Measurements from ENCODE around the gene CLK1.

Gene CLK1

DNA sequence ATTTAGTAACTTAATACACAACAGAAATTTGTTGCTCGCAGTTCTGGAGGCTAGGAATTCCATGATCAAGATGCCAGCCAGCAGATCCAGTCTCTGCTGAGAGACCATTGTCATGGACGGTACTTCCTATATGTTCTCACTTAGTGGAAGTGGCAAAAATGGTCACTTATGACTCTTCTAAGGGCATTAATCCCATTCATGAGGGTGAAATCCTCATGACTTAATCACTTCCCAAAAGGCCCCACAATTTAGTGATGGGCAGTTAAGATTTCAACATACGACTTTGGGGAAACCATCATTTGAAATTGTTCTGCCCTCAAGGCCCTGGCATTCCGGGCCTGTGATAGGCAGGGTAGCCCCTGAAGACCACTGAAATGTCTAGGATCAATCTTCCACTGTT lies 29.8 kb downstream of the CLK1 start:
- H3F3A ChIP-seq (ENCODE audit: insufficient read depth): no peaks in the 10 kb centered on the region

DNA sequence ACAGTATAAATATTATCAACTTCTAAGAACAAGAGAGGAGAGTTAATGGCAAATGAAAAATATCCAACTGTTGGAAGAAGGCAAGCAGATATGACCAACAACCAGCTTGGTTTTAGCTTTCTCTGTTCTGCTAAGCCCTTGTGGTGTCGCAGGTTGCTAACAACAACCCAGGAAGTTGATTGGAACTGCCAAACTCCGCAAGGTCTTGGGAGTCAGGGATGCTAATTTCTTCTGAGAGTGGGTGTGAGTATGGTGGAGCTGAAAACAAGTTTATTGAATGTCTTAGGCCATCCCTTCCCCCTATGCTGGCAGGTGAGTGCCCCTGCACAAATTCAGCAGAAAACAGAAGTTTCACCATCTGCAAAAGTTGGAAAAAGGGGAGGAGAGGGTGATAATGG lies 35.2 kb downstream of the CLK1 start:
- H3K36me3 ChIP-seq (ENCODE audit: low read length): no peaks in the 10 kb centered on the region; the same call in 1 of the 2 replicates
- no peaks in the 10 kb centered on the region for H4K20me1 ChIP-seq (ENCODE audit: low read depth, low read length)
- H3F3A ChIP-seq (ENCODE audit: insufficient read depth): peaks cover 10% of the 10 kb centered on the region; the same call in 1 of the 2 replicates
- no peak for TF ChIP-seq EZH2phosphoT487 (conservative IDR thresholded peaks at IDR 0.05; ENCODE audit: low read length)
- TF ChIP-seq, protein P1, sequence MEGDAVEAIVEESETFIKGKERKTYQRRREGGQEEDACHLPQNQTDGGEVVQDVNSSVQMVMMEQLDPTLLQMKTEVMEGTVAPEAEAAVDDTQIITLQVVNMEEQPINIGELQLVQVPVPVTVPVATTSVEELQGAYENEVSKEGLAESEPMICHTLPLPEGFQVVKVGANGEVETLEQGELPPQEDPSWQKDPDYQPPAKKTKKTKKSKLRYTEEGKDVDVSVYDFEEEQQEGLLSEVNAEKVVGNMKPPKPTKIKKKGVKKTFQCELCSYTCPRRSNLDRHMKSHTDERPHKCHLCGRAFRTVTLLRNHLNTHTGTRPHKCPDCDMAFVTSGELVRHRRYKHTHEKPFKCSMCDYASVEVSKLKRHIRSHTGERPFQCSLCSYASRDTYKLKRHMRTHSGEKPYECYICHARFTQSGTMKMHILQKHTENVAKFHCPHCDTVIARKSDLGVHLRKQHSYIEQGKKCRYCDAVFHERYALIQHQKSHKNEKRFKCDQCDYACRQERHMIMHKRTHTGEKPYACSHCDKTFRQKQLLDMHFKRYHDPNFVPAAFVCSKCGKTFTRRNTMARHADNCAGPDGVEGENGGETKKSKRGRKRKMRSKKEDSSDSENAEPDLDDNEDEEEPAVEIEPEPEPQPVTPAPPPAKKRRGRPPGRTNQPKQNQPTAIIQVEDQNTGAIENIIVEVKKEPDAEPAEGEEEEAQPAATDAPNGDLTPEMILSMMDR (IDR thresholded peaks at IDR 0.05; ENCODE audit: insufficient read depth, low read length, poor library complexity, severe bottlenecking): no peak
- H2AFZ ChIP-seq (ENCODE audit: low read depth, low read length, severe bottlenecking): no peak overlapping the region
- H3K9me3 ChIP-seq (ENCODE audit: insufficient read depth, low read length): no peaks in the 10 kb centered on the region
- no peak overlapping the region for H3K27ac ChIP-seq (ENCODE audit: low read depth, low read length)
- H3K4me3 ChIP-seq (ENCODE audit: insufficient read depth, low read length, poor library complexity, severe bottlenecking): no peak overlapping the region
- no peaks in the 10 kb centered on the region for H3K9me2 ChIP-seq (replicated peaks; ENCODE audit: insufficient read depth, low read length)
- no peaks in the 10 kb centered on the region for H3K27me3 ChIP-seq (ENCODE audit: low read length)
- H3K79me2 ChIP-seq (ENCODE audit: insufficient read depth, low read length): no peaks in the 10 kb centered on the region
- no peak overlapping the region for H3K4me2 ChIP-seq (ENCODE audit: low read depth, low read length, poor library complexity, severe bottlenecking)
- no peak overlapping the region for H3K9ac ChIP-seq (ENCODE audit: low read length)

More for the DNA sequence above, 29.8 kb downstream of the CLK1 start:
- Histone ChIP-seq H3K9ac (ENCODE audit: low read length) (no peak overlapping the region), H3K27me3 (ENCODE audit: low read length) (no peaks in the 10 kb centered on the region), H3K27ac (ENCODE audit: low read depth, low read length) (no peak overlapping the region), H3K4me3 (ENCODE audit: insufficient read depth, low read length, poor library complexity, severe bottlenecking) (no peak overlapping the region), H3K79me2 (ENCODE audit: insufficient read depth, low read length) (no peaks in the 10 kb centered on the region), H3K9me2 (replicated peaks; ENCODE audit: insufficient read depth, low read length) (no peaks in the 10 kb centered on the region), H3K9me3 (ENCODE audit: insufficient read depth, low read length) (peaks cover 5% of the 10 kb centered on the region; the same call in 1 of the 2 replicates), H3K36me3 (ENCODE audit: low read length) (0 out of 2 replicates have a peak, but pooled peaks cover 3% of the 10 kb centered on the region), H4K20me1 (ENCODE audit: low read depth, low read length) (no peaks in the 10 kb centered on the region), H2AFZ (ENCODE audit: low read depth, low read length, severe bottlenecking) (no peak overlapping the region), H3K4me2 (ENCODE audit: low read depth, low read length, poor library complexity, severe bottlenecking) (no peak overlapping the region)
- TF ChIP-seq EZH2phosphoT487 (conservative IDR thresholded peaks at IDR 0.05; ENCODE audit: low read length): no peak
- TF ChIP-seq, protein P1 (IDR thresholded peaks at IDR 0.05; ENCODE audit: insufficient read depth, low read length, poor library complexity, severe bottlenecking): no peak

DNA sequence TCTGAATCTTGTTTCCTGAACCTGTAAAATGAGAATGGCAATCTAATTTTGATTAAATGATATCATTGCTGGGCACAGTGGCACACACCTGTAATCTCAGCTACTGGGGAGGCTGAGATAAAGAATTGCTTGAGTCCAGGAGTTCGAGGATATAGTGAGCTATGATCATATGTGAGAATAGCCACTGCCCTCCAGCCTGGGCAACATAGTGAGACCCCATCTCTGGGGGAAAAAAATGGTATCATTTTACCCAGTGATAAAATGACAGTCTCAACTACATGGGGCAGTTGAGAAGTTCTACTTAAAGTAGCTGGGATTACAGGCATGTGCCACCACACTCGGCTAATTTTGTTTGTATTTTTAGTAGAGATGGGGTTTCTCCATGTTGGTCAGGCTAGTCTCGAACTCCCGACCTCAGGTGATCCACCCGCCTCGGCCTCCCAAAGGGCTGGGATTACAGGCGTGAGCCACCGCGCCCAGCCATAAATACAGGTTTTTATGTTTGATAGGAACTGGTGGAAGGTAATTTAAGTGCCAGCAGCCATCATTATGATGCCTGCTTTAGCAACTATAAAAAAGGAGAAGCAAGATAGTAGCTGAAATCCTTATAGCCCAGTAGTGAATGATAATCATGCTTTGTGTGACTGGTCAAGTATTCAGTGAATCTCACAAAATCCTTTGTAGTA lies 35.7 kb downstream of the CLK1 start:
- Histone ChIP-seq H3K36me3 (ENCODE audit: low read length) (peaks cover 4% of the 10 kb centered on the region; the same call in 1 of the 2 replicates), H4K20me1 (ENCODE audit: low read depth, low read length) (no peaks in the 10 kb centered on the region), H3K79me2 (ENCODE audit: insufficient read depth, low read length) (no peaks in the 10 kb centered on the region), H3K9me2 (replicated peaks; ENCODE audit: insufficient read depth, low read length) (no peaks in the 10 kb centered on the region), H3K9me3 (ENCODE audit: insufficient read depth, low read length) (no peaks in the 10 kb centered on the region), H3K4me3 (ENCODE audit: insufficient read depth, low read length, poor library complexity, severe bottlenecking) (no peak overlapping the region), H2AFZ (ENCODE audit: low read depth, low read length, severe bottlenecking) (no peak overlapping the region), H3K9ac (ENCODE audit: low read length) (no peak overlapping the region), H3K4me2 (ENCODE audit: low read depth, low read length, poor library complexity, severe bottlenecking) (no peak overlapping the region), H3K27me3 (ENCODE audit: low read length) (no peaks in the 10 kb centered on the region), H3K27ac (ENCODE audit: low read depth, low read length) (no peak overlapping the region), H3F3A (ENCODE audit: insufficient read depth) (peaks cover 16% of the 10 kb centered on the region; the same call in 1 of the 2 replicates)
- TF ChIP-seq EZH2phosphoT487 (conservative IDR thresholded peaks at IDR 0.05; ENCODE audit: low read length): no peak
- TF ChIP-seq, protein P1 (IDR thresholded peaks at IDR 0.05; ENCODE audit: insufficient read depth, low read length, poor library complexity, severe bottlenecking): no peak
